HAP-1 (cell line): ENCODE data around the gene HDAC4.

Source experiments
- DNase-seq, 2 experiments: peaks; one replicate each; pipeline ENCODE4 v3.0.0-alpha.2; 2016 to 2020; ENCODE audit warnings: low spot score in 2 of 2
- H3K27me3 ChIP-seq: fragments of 250-450 bp; sonication (Bioruptor Pico); 2 replicates; pipeline ENCODE4 v1.5.1; 2020; ENCODE audit warnings: low read depth, mild to moderate bottlenecking, moderate library complexity
- H3K36me3 ChIP-seq: fragments of 250-450 bp; sonication (Bioruptor Pico); replicated peaks from 2 replicates; pipeline ENCODE4 v1.5.1; 2020; ENCODE audit warnings: mild to moderate bottlenecking
- H3K4me1 ChIP-seq: fragments of 250-450 bp; sonication (Bioruptor Pico); 2 replicates; pipeline ENCODE4 v1.5.1; 2020; ENCODE audit warnings: mild to moderate bottlenecking
- H3K4me3 ChIP-seq: fragments of 250-450 bp; sonication (Bioruptor Pico); 2 replicates; pipeline ENCODE4 v1.5.1; 2020; ENCODE audit warnings: mild to moderate bottlenecking, moderate library complexity
- H3K9me3 ChIP-seq: fragments of 250-450 bp; sonication (Bioruptor Pico); 2 replicates; pipeline ENCODE4 v1.5.1; 2020; ENCODE audit warnings: mild to moderate bottlenecking, moderate library complexity
- in situ Hi-C: fragments of 300-500 bp; cut with MboI; formaldehyde crosslinking; loops from 3 replicates; pipeline ENCODE4 v1.14.3; 2020; ENCODE audit warnings: low sequenced_read_pairs, inconsistent platforms, mixed read lengths

HDAC4 gene

GRCh38 chr2:239355724-239356123, 45.1 kb downstream of the HDAC4 start:
- Histone ChIP-seq H3K4me3 (no peak overlapping the region), H3K4me1 (no peaks in the 10 kb centered on the region), H3K27me3 (no peaks in the 10 kb centered on the region), H3K9me3 (no peaks in the 10 kb centered on the region), H3K36me3 (peaks cover 3% of the 10 kb centered on the region; the same call in 1 of the 2 replicates)
- in situ Hi-C loops, result no loop called here
- no peak for DNase-seq

GRCh38 chr2:239355139-239355538, 45.7 kb downstream of the HDAC4 start:
- in situ Hi-C loops, result no loop called here
- H3K4me3 ChIP-seq, result no peak overlapping the region
- no peak for DNase-seq
- peaks cover 3% of the 10 kb centered on the region; the same call in 1 of the 2 replicates for H3K36me3 ChIP-seq
- H3K27me3 ChIP-seq, result no peaks in the 10 kb centered on the region
- no peaks in the 10 kb centered on the region for H3K9me3 ChIP-seq
- H3K4me1 ChIP-seq, result no peaks in the 10 kb centered on the region

- H3K4me1 ChIP-seq, result no peaks in the 10 kb centered on the region
- in situ Hi-C loops, result no loop called here
Measured at GRCh38 chr2:239354791-239355136, 46.1 kb downstream of the HDAC4 start.

GRCh38 chr2:239354132-239354790, 46.6 kb downstream of the HDAC4 start:
- in situ Hi-C loops, result no loop called here
- Histone ChIP-seq H3K4me3 (no peak overlapping the region), H3K36me3 (peaks cover 3% of the 10 kb centered on the region; the same call in 1 of the 2 replicates), H3K9me3 (no peaks in the 10 kb centered on the region), H3K27me3 (no peaks in the 10 kb centered on the region), H3K4me1 (no peaks in the 10 kb centered on the region)
- no peak for DNase-seq

More at GRCh38 chr2:239354791-239355136, 46.1 kb downstream of the HDAC4 start:
- no peak overlapping the region for H3K4me3 ChIP-seq
- no peaks in the 10 kb centered on the region for H3K27me3 ChIP-seq
- peaks cover 3% of the 10 kb centered on the region; the same call in 1 of the 2 replicates for H3K36me3 ChIP-seq
- DNase-seq, result no peak
- H3K9me3 ChIP-seq, result no peaks in the 10 kb centered on the region

GRCh38 chr2:239353692-239354091, 47.1 kb downstream of the HDAC4 start:
- Histone ChIP-seq H3K27me3 (no peaks in the 10 kb centered on the region), H3K4me1 (no peaks in the 10 kb centered on the region), H3K36me3 (peaks cover 3% of the 10 kb centered on the region; the same call in 1 of the 2 replicates), H3K9me3 (no peaks in the 10 kb centered on the region), H3K4me3 (no peak overlapping the region)
- no peak for DNase-seq
- in situ Hi-C loops, result no loop called here

GRCh38 chr2:239351687-239352086, 49.1 kb downstream of the HDAC4 start:
- H3K4me1 ChIP-seq, result no peaks in the 10 kb centered on the region
- H3K27me3 ChIP-seq, result no peaks in the 10 kb centered on the region
- in situ Hi-C loops, result no loop called here
- H3K9me3 ChIP-seq, result no peaks in the 10 kb centered on the region
- peaks cover 3% of the 10 kb centered on the region; the same call in 1 of the 2 replicates for H3K36me3 ChIP-seq
- no peak overlapping the region for H3K4me3 ChIP-seq
- no peak for DNase-seq

- no peaks in the 10 kb centered on the region; the same call in 1 of the 2 replicates for H3K9me3 ChIP-seq
- H3K4me1 ChIP-seq, result peaks cover 2% of the 10 kb centered on the region; the same call in 1 of the 2 replicates
- H3K4me3 ChIP-seq, result no peak overlapping the region
- DNase-seq, result no peak
- in situ Hi-C loops, result no loop called here
- no peaks in the 10 kb centered on the region for H3K27me3 ChIP-seq
- peaks cover 3% of the 10 kb centered on the region; the same call in 1 of the 2 replicates for H3K36me3 ChIP-seq
Measured at GRCh38 chr2:239349453-239350135, 51.2 kb downstream of the HDAC4 start.

- H3K9me3 ChIP-seq, result no peaks in the 10 kb centered on the region; the same call in 1 of the 2 replicates
- no peak for DNase-seq
- peaks cover 3% of the 10 kb centered on the region; the same call in 1 of the 2 replicates for H3K36me3 ChIP-seq
- H3K27me3 ChIP-seq, result no peaks in the 10 kb centered on the region
- no peak overlapping the region for H3K4me3 ChIP-seq
- in situ Hi-C loops, result no loop called here
- H3K4me1 ChIP-seq, result peaks cover 7% of the 10 kb centered on the region; the same call in 1 of the 2 replicates
Measured at GRCh38 chr2:239348563-239349452, 52.0 kb downstream of the HDAC4 start.

GRCh38 chr2:239346676-239347075, 54.1 kb downstream of the HDAC4 start:
- H3K36me3 ChIP-seq, result peaks cover 3% of the 10 kb centered on the region; the same call in 1 of the 2 replicates
- in situ Hi-C loops, result no loop called here
- no peak overlapping the region for H3K4me3 ChIP-seq
- no peaks in the 10 kb centered on the region; the same call in 1 of the 2 replicates for H3K9me3 ChIP-seq
- H3K4me1 ChIP-seq, result peaks cover 7% of the 10 kb centered on the region; the same call in 1 of the 2 replicates
- no peaks in the 10 kb centered on the region for H3K27me3 ChIP-seq
- no peak for DNase-seq

- no peaks in the 10 kb centered on the region for H3K36me3 ChIP-seq
- H3K4me3 ChIP-seq, result no peak overlapping the region
Measured at GRCh38 chr2:239345251-239345650, 55.6 kb downstream of the HDAC4 start.

GRCh38 chr2:239344857-239345216, 56.0 kb downstream of the HDAC4 start:
- in situ Hi-C loops, result no loop called here
- no peak for DNase-seq
- H3K27me3 ChIP-seq, result no peaks in the 10 kb centered on the region
- H3K9me3 ChIP-seq, result no peaks in the 10 kb centered on the region; the same call in 1 of the 2 replicates
- no peak overlapping the region for H3K4me3 ChIP-seq
- H3K4me1 ChIP-seq, result peaks cover 7% of the 10 kb centered on the region; the same call in 1 of the 2 replicates
- H3K36me3 ChIP-seq, result no peaks in the 10 kb centered on the region

More at GRCh38 chr2:239345251-239345650, 55.6 kb downstream of the HDAC4 start:
- no peaks in the 10 kb centered on the region for H3K27me3 ChIP-seq
- in situ Hi-C loops, result no loop called here
- H3K4me1 ChIP-seq, result peaks cover 7% of the 10 kb centered on the region; the same call in 1 of the 2 replicates
- no peaks in the 10 kb centered on the region; the same call in 1 of the 2 replicates for H3K9me3 ChIP-seq
- no peak for DNase-seq

- Histone ChIP-seq H3K36me3 (no peaks in the 10 kb centered on the region), H3K9me3 (no peaks in the 10 kb centered on the region; the same call in 1 of the 2 replicates), H3K4me1 (peaks cover 7% of the 10 kb centered on the region; the same call in 1 of the 2 replicates), H3K4me3 (no peak overlapping the region), H3K27me3 (no peaks in the 10 kb centered on the region)
- DNase-seq, result peak; percentile 31 to 32
- in situ Hi-C loops, result no loop called here
Measured at GRCh38 chr2:239343946-239344856, 56.6 kb downstream of the HDAC4 start.
